GM12874 (cell line): Measurements from ENCODE around the gene UVRAG.

Experiments
- CTCF ChIP-seq: IDR thresholded peaks from 2 replicates; pipeline ENCODE4 v1.5.1; 2011; ENCODE audit warnings: low read depth, mild to moderate bottlenecking, control low read depth, low read length, moderate library complexity; ENCODE audit not compliant: insufficient read depth

Gene UVRAG

GRCh38 chr11:76185511-76185910, 370.5 kb downstream of the UVRAG start:
- TF ChIP-seq CTCF = no peak

DNA sequence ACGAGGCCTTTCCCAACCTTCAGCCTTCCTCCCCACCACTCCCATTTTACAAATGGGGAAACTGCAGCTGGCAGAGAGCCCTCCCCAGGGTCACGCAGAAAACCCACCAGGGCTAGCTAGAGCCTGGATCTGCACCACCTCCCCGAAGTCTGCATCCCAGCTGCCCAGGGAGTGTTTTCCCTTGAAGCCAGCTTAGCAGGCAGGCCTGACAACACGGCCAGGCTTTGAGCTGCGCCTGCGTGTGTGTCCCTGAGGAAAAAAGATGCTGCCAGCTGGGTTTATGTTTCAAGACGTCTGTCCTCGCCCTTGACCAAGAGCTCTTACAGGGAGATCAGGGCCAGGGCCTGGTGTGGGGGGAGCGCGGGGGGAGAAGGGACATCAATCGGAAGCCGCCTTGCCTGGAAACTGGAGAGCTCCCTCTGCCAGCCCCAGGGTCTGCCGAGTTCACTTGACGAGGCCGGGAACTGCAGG, 371.0 kb downstream of the UVRAG start:
- TF ChIP-seq CTCF = no peak

DNA sequence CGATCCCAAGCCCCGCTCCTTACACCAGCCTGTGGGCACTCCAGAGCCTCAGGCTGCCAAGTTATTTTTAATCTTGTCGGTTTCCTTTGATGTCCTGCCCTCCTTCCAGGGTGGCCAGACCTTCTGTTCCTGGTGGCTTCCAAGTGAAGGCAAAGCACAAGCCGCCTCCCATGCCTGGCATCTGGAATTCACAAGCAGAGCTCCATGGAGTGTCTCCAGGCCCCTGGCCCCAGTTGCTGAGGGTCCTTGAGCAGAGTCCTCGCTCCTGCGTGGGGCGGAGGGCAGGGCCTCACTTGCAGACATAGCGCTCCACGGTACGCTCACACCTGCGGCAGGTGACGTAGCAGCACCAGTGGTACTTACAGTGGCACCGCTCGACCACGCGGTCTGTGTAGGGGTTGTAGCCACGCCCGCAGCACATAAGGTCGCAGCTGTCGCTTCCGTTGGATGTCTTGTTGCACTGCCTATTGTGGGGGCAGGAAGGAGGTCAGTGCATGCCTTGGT, 371.8 kb downstream of the UVRAG start:
- no peak for TF ChIP-seq CTCF

DNA sequence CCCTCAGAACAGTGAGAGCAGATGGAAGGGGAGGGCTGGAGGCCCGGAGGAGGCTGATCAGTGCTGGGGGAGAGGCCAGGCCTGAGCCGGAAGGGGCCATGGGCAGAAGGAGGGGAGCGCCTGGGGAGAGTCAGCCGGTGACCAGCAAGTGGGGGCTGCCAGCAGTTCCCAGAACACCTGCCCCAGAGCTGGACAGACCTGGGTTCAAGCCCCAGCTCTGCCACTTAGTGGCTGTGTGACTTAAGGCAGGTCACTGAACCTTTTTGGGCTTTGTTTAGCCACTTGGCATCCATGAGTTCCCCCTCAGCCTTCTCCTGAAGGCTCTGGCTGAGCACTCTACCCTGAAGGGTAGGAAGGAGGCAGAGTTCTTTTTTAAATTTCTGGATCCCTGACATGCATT, 373.9 kb downstream of the UVRAG start:
- TF ChIP-seq CTCF = no peak

DNA sequence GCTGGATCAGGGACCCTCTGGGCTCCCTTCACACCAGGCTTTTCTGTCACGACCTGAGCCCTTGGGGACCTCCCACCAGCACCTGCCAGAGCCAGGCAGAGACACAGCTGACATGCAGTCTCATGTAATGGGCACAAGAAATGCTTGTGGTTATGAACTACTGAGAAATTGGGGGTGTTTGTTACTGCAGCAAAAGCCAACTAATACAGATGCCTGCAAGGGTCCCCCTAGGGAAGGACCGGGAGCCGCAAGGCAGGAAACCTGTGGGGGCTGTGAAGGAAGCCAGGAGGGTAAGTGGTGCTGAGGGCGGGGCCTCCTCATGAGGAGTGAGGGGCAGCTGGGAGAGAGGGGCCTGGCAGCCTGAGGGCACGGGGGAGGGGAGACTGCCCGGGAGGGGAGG, 374.7 kb downstream of the UVRAG start:
- no peak for TF ChIP-seq CTCF

DNA sequence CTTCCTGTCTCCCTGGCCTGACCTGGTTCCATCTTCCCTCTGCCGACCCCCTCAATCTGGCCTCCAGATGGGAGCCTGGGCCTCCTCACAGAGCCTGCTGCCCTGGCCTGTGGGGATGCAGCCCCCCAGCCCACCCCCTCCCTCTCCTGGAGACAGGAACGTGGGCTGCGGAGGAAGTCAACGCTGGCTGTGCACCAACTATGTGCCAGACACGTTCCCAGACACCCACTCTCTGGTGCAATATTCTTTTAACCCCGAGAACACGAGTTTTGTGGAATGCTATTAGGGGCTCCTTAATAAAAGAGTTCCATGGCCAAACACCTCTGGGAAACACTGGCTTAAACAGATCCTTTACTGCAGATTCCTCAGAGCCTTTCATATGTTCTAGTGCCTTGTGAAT, 375.4 kb downstream of the UVRAG start:
- no peak for TF ChIP-seq CTCF
